ENCODE data around the gene WEE1.

- no peak for TF ChIP-seq CTCF (conservative IDR thresholded peaks at IDR 0.05)
- no peak for TF ChIP-seq EZH2 (IDR thresholded peaks at IDR 0.05; ENCODE audit: low read depth)
Measured at GRCh38 chr11:9615031-9615451, 41.6 kb downstream of the WEE1 start.
